Urothelium cell line (cell line): ENCODE data around the gene TACSTD2.
"Not testable (repeated sequence)": the region's sequence is repeated elsewhere in the genome, so short reads cannot be mapped to it uniquely, and the experiment has no call there.

Source experiments
- DNase-seq: peaks from one replicate; pipeline ENCODE4 v3.0.0; 2011; ENCODE audit warnings: low spot score, mixed read lengths
- FAIRE-seq: peaks from 2 replicates; lab custom pipeline; 2011; peaks lifted over from hg19 to GRCh38; lab: Jason Lieb, UNC

TACSTD2 gene

DNA sequence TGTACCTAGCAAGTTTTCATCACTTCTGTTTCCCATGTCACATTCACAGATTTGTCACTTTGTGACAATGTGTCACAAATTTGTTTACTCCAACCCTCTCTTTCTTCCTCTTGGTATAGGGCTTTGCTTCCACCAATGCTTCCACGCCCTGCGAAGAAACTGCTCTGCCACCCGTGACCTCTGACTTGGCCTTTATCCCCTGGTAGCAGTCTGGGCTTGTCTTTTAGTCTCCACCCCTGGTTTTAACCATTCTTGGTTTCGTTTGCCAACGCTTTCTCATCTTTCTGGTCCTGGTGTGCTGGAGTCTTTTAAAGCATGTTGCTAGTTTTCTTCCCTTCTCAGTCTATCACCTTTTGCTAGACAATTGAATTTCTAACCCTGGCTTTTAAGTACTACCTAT is 8.1 kb downstream of the TACSTD2 start:
- no peak for DNase-seq
- no peak for FAIRE-seq

DNA sequence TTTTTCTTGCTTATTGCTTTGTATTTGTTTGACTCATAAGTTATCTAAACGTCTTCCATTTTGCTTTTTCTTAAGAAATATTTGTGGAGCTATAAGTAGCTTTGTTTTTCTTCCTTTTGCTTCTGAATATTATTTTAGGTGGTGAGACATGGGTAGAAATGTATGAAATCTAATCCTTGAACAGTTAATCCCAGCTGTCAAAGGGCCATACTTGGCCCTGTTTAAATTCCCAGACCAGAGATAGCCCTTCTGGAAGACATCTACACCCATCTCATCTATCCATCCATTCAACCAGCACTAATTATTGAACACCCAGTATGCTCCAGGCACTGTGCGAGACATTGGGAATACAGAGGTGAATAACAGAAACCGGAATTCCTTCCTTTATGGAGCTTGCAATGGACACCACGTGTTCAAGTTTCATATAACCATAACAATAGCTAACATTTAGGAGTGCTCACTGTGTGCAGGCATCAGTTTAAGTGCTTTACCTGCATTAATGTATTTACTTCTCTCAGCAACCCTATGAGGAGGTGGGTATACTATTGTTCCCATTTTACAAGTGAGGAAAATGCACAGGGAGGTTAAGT is 8.7 kb downstream of the TACSTD2 start:
- no peak for FAIRE-seq

DNA sequence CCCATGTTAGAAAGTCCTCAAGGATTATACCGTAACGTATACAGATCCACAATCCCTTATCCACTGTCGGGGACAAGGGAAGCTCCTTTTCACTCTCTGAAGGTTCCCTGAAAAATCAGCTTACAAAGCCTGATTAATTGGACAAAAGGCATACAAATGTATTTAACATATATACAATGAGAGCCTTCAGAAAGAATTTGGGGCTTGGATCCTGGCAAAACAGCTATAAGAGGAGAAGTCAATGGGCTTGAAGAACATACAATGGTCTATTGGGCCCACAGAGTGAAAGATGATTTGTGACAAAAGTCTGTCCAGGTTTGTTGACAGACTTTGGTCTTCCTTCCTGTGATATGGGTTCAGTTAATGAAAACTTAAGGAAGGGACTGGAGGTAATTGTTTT is 10.7 kb downstream of the TACSTD2 start:
- no peak for DNase-seq
- no peak for FAIRE-seq

More for the DNA sequence above, 8.7 kb downstream of the TACSTD2 start:
- DNase-seq: no peak

DNA sequence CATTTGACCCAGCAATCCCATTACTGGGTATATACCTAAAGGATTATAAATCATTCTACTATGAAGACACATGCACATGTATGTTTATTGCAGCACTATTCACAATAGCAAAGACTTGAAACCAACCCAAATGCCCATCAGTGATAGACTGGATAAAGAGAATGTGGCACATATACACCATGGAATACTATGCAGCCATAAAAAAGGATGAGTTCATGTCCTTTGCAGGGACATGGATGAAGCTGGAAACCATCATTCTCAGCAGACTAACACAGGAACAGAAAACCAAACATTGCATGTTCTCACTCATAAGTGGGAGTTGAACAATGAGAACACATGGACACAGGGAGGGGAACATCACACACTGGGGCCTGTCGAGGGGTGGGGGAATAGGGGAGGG is 13.3 kb downstream of the TACSTD2 start:
- DNase-seq, FAIRE-seq: not testable (repeated sequence)

DNA sequence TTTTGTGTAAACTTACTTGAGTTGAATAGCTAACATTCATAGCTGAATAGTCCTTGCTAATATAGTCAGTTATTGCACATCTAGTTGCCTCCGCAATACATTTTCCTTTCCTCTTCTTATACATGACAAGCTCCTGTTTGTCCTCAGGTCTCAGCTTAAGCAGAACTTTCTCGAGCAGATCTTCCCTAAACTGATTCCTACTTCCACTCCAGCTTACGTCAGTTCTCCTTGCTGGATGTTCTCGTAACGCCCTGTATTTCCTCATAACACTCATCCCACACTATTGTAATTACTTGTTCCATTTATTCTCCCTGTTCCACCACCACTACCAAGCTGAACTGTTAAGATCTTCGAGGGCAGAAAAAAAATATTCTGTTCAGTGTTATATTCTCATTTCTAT is 15.4 kb downstream of the TACSTD2 start:
- FAIRE-seq (no peak), DNase-seq (no peak)

DNA sequence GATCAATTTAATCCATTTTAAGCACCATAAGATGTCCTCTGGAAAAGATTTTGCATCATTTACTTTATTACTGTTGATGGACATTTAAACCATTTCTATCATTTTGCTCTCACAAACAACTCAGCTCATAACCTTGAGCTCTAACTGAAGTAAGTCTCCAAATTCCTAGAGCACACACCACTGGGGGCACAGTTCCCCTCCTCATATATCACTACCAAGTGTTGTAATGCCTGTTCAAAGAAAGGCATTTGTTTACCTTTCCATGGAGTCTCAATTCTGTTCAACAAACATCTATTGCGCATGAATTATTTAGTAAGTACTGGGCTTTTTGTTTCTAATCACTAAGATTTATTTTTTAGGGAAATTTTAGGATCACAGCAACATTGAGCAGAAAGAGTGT is 21.7 kb downstream of the TACSTD2 start:
- no peak for FAIRE-seq
- DNase-seq: no peak

DNA sequence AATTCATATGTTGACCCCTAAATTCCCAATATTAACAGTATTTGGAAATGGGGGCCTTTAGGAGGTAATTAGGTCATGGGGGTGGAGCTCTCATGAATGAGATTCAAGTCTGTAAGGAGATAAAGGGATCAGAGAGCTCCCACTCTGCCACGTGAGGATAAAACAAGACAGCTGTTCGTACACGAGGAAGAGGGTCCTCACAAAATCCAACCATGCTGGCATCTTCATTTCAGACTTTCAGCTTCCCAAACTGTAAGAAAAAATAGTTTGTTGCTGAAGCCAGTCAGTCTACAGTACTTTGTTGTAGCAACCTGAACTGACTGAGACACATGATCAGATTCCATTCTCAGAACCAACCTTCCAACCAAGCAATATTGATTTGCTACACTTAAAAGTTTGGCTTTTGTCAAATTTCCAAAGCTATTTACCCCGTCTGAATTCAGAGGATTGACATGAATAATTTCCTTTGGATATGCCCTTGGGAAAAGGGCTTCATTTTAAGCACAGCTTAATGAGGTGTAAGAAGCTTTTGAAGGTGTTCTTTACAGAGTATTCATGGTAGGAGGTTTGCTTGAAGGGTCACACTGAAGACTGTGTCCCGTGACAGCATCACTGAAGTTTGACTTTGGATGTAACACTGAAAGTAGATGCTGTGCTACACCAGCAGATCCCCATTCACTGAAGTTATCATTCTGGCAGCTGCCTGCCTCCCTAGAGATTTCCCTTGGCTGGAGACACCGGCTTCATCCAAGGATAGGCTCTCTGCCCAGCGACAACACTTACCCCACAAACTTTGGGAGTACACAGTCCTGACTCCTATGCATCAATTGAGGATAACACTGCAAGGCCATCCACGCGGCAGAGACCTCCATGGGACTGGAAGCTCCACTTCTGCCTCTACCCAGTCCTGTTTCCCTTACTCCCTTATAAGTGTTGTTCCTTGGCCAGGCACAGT is 25.6 kb downstream of the TACSTD2 start:
- DNase-seq (no peak), FAIRE-seq (no peak)

DNA sequence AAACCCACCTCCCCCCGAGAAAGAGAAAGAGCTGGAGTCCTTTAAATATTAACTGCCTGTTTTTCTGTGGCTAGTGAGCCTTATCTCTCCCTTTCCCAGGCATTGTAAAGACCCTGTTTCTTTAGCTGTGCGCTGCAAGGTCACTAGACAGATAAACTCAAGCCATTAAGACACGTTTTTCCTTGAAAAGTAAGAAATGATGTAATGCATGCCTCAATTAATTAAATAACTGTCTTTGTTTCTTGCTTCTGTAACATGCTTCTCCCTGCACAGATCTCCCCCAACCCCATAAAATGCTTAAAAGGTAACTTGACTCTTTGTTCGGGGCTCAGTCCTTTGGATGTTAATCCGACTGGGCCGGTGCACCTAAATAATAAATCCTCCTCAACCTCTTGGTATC is 27.8 kb downstream of the TACSTD2 start:
- not testable (repeated sequence) for DNase-seq, FAIRE-seq

DNA sequence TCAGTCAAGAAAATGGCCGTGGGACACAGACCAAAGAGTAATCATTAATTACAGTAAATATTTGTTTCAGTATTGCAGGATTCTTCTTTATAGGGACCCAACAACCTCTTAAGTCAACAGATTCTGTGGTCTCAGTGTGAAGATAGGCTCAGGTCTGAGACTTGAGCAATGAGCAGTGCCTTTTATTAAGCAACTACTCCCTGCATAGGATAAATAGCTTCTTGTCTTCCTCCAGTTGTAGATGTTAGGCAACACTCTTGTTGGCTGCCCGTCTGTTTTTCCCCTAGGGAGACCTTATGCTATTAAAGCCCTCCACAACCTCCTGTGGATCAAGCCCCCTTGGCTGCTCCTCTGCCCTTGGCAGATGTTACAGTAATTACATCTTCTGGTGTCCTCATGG is 28.7 kb downstream of the TACSTD2 start:
- no peak for FAIRE-seq

DNA sequence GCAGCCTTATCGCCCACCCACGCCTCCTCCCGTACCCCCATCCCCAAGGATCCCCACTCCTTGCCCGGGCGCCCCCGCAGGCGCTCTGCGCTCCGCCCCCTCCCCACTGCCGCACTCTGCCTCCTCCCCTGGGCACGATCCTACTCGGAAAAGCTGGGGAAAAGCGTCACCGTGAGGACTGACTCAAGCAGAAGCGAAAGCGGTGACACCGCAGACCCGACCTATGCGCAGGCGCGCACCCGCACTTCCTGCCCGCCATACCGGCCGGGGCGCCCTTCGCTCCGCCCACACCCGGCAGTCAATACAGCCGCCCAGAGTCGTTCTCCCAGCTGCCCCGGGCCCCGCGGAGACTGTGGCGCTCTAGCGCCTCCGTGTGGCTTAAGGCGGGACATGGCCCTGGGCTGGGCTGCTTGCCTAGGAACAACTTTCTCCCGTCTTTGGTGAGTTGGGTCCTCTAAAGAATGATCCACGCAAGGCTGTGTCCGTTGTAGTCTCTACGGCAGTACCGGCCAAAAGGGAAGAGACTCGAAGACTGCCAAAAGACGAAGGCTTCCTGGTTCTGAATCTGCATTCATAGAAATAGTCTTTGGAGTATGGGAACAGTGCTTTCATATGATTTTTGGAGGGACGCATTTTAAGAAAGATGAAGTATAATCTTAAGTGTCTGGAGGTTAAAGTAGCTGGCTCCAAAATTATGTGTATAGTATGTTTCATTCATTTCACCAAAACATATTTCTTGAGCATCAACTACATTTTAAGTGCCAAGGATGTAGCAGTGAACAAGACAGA is 30.3 kb downstream of the TACSTD2 start, which contains the start of gene OMA1:
OMA1 (minus strand) TSS at position 207 of the 789 bp plus-strand sequence. CDS start 7,432 bp downstream, outside the sequence.
- DNase-seq: peak; percentile 99
- FAIRE-seq: peak; percentile 69

More for the DNA sequence above, 28.7 kb downstream of the TACSTD2 start:
- DNase-seq: no peak

DNA sequence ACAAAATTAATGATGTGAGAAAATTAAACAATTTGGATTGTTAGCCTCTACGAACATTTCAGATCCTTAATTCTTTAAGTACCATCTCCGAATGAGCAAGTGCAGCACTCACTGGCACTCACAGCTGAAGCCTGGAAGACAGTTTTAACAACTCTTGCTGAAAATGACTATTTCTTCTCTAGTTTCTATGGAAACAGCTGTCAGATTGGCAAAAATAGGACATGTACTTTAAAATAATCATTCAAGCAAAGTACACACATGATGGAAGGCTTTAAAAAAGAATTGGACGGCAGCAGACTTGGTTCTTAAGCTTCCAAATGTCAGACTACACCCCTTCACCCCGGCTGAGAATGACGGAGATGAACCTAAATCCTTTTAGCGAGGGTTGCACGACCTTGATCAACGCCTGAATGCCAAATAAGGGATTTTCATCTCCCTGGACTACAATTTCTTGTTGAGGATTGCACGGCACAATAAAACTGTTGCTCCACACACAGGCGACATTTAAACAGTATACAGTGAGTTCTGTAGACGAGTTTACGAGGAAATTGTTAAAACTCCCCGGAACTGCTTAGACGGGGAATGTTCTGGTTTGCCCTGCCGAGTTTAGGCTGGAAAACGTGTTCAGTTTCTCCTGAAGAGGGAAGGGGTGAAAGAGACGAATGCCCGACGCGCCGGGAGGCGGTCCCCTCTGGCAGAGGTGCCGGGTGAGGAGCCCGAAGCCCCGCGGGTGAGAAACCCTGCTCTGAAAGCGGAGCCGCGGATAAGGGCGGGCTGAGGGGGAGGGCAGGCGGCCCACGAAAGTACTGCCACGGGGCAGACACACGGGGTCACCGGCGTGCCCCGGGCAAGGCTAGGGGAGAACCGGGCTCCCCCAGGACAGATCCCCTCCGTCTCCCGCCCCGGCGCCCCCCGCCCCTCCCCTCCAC is 31.2 kb downstream of the TACSTD2 start:
- DNase-seq (peak; percentile 74), FAIRE-seq (no peak)

DNA sequence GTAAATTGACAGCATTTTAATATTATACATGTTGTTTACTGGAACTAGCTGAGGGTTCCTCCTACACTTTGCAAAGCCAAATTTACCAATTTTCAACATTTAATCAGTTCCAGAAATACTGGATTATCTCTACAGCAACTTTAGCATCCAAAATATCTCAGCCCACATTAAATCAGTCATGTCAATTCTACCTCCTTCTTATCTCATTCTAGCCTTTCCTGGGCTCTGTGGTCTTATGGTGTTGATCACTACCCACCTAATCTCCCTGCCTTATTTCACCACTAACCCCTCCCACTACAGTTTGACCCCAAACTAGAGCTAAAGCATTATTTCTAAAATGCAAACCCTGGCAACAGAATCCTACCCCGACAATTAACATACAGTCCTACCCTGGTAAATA is 33.8 kb downstream of the TACSTD2 start:
- FAIRE-seq: no peak
- DNase-seq: no peak

DNA sequence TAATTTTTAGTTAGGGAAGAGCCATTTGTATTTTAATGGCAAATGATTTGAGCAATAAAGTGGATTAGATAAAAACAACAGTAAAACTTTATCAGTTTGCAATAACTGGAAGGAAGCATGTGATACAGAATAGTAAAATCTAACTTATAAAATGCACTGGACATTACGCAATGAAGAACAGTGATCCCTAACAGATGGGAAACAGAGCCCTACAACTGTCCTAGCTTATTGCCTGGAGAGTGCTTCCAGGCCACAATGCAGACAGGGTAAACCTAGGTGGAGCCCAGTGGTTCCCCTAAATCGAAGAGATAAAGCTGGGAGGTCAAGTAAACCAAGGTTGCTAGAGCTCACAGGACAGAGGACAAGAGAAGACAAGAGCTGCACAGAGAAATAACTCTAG is 37.5 kb downstream of the TACSTD2 start:
- no peak for DNase-seq
- no peak for FAIRE-seq

DNA sequence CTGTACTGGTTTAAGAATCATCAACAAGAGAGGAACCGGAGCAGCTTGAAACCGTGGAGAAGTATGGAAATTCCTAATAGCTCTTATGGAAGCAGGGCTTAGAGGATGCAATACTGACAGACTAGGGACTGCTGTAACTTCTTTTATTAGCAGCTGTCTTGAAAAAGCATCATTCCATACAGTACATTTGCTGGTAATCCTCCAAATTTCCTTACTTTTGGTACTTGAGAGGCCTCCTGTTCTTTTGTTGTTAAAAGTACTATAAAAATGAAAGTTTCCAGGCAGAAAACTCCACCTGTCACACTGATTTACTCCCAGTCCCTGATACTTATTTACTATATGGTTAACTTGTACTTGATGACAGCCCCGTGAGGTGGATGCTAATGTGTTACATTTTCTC is 38.2 kb downstream of the TACSTD2 start:
- FAIRE-seq: no peak
- no peak for DNase-seq

DNA sequence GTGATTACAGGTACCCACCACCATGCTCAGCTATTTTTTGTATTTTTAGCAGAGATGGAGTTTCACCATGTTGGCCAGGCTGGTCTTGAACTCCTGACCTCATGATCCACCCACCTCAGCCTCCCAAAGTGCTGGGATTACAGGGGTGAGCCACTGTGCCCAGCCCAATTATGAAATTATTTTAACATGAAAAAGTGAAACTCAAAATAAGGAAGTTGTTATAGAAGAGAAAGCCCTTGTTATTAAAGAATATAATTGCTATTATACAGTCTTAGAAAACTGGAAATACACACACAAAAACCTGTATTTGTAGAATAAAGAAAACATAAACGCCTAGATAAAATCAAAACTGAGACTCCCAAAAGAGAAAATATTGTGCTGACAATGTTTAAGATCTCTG is 45.2 kb downstream of the TACSTD2 start:
- not testable (repeated sequence) for FAIRE-seq, DNase-seq

DNA sequence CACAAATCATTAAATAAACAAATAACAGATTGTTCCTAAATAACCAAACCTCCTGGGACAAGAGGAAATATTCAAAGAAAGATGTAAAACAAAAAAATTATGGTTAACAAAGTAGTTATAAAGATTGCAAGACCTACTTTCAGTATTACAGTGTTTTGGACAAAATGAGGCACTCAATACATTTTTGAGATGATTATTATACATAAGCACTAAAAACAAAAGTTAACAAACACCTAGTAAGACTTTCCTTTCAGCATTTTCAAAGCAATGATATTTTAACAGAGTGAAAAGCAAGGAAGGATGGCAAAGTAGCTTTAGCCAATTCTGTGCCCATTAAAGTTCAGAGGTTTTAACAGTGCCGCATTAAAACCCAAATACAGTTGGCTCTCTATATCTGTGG is 47.8 kb downstream of the TACSTD2 start:
- no peak for FAIRE-seq
- DNase-seq: no peak

DNA sequence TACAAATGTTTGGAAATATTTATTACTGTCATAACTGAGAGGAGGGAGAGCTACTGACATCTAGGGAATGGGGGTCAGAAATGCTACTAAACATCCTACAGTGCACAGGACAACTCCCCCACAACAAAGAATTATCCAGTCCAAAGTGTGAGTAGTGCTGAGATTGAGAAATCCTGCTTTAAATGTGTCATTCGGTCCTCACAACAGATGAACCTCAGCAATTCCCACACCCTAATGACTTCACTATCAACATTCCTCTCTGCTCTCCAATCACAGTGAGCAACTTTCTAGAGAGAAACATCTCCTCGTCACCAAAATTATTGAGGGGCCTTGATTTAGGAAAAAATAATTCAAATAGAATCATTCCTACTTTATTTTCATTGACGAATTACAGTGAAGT is 48.5 kb downstream of the TACSTD2 start:
- DNase-seq: no peak

More for the DNA sequence above, 48.5 kb downstream of the TACSTD2 start:
- FAIRE-seq: peak; percentile 74
